HCT116 (cell line): ENCODE data around the gene LIX1.

ENCODE experiments used
- CTCF ChIP-seq, 3 experiments: fragments of 200-600 bp in 1 of 3; sonication (generic) in 1 of 3; IDR thresholded peaks in 2 of 3; conservative IDR thresholded peaks in 1 of 3; 2 replicates each; pipeline ENCODE4 v1.5.1; 2012 to 2017; ENCODE audit warnings: low read depth in 2 of 3, low read length in 2 of 3, antibody characterized with exemption in 1 of 3, borderline replicate concordance in 1 of 3, control low read depth in 1 of 3, mild to moderate bottlenecking in 1 of 3, mixed read lengths in 1 of 3, mixed run types in 1 of 3, moderate library complexity in 1 of 3; ENCODE audit not compliant: insufficient read depth in 1 of 3
- EGR1 ChIP-seq: IDR thresholded peaks from 2 replicates; pipeline ENCODE4 v1.6.1; 2012; ENCODE audit warnings: low read depth
- EZH2 ChIP-seq: fragments of 200-600 bp; sonication (generic); IDR thresholded peaks from 2 replicates; pipeline ENCODE4 v1.6.1; 2017; ENCODE audit warnings: antibody characterized with exemption, mixed run types
- EZH2phosphoT487 ChIP-seq: fragments of 200-600 bp; IDR thresholded peaks from 2 replicates; pipeline ENCODE4 v1.6.1; 2018; ENCODE audit warnings: antibody characterized with exemption, borderline replicate concordance
- MAX ChIP-seq: IDR thresholded peaks from 2 replicates; pipeline ENCODE4 v1.6.1; 2012
- POLR2A ChIP-seq: IDR thresholded peaks from 2 replicates; pipeline ENCODE4 v1.7.0; 2011; ENCODE audit warnings: borderline replicate concordance; ENCODE audit not compliant: insufficient read depth, insufficient read length; ENCODE audit errors: extremely low read depth
- POLR2AphosphoS5 ChIP-seq: IDR thresholded peaks from 2 replicates; pipeline ENCODE4 v1.6.1; 2011; ENCODE audit warnings: mild to moderate bottlenecking, low read depth, low read length, moderate library complexity
- SIN3A ChIP-seq: IDR thresholded peaks from 2 replicates; pipeline ENCODE4 v1.6.1; 2012; ENCODE audit warnings: low read depth
- SP1 ChIP-seq: IDR thresholded peaks from 2 replicates; pipeline ENCODE4 v1.6.1; 2012; ENCODE audit warnings: low read depth
- TCF7L2 ChIP-seq: IDR thresholded peaks from 2 replicates; pipeline ENCODE4 v1.7.0; 2011; ENCODE audit warnings: borderline replicate concordance, inconsistent platforms; ENCODE audit not compliant: insufficient read depth, insufficient read length; ENCODE audit errors: extremely low read depth
- YY1 ChIP-seq: IDR thresholded peaks from 2 replicates; pipeline ENCODE4 v1.6.1; 2011; ENCODE audit warnings: low read length, low read depth, moderate library complexity, mild to moderate bottlenecking; ENCODE audit not compliant: insufficient replicate concordance; ENCODE audit errors: extremely low read depth
- ZNF274 ChIP-seq: fragments of 200-500 bp; sonication (Bioruptor generic); IDR thresholded peaks from 2 replicates; pipeline ENCODE4 v1.6.1; 2014; ENCODE audit warnings: mild to moderate bottlenecking, low read depth, low read length, inconsistent platforms
- TF ChIP-seq, protein P1 (sequence below): IDR thresholded peaks from 2 replicates; pipeline ENCODE4 v1.6.1; 2012; ENCODE audit warnings: low read depth
- TF ChIP-seq, protein P2 (sequence below): IDR thresholded peaks from 2 replicates; pipeline ENCODE4 v1.6.1; 2012

DNA sequence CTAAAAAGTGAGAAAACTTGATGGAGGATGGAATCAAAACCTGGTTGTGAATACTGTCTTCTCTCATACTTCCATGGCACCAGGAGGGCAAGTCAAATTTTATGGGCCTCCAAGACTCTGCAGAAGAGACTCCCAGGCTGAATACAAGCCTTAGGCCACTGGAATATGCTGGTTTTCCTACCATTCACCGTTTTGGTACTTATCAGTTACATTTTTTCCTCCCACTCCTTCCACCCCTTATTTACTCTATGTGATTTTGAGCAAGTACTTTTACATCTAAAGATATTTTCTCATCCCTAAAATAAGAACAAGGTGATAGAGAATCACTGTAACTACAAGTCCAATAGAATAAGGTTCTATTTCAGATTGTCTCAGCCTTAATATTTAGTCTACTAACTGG, 8.0 kb upstream of the LIX1 start:
- TF ChIP-seq POLR2A (no peak), CTCF (IDR thresholded peaks at IDR 0.05 in 2 of 3, conservative IDR thresholded peaks at IDR 0.05 in 1 of 3; ENCODE audit: borderline replicate concordance in 1 of 3, insufficient read depth in 1 of 3, low read depth in 2 of 3, low read length in 2 of 3) (no peak), SP1 (no peak), EZH2phosphoT487 (no peak), POLR2AphosphoS5 (no peak), SIN3A (no peak), TCF7L2 (no peak), EZH2 (no peak), MAX (no peak), EGR1 (no peak), ZNF274 (no peak), YY1 (no peak)
- TF ChIP-seq, protein P1, sequence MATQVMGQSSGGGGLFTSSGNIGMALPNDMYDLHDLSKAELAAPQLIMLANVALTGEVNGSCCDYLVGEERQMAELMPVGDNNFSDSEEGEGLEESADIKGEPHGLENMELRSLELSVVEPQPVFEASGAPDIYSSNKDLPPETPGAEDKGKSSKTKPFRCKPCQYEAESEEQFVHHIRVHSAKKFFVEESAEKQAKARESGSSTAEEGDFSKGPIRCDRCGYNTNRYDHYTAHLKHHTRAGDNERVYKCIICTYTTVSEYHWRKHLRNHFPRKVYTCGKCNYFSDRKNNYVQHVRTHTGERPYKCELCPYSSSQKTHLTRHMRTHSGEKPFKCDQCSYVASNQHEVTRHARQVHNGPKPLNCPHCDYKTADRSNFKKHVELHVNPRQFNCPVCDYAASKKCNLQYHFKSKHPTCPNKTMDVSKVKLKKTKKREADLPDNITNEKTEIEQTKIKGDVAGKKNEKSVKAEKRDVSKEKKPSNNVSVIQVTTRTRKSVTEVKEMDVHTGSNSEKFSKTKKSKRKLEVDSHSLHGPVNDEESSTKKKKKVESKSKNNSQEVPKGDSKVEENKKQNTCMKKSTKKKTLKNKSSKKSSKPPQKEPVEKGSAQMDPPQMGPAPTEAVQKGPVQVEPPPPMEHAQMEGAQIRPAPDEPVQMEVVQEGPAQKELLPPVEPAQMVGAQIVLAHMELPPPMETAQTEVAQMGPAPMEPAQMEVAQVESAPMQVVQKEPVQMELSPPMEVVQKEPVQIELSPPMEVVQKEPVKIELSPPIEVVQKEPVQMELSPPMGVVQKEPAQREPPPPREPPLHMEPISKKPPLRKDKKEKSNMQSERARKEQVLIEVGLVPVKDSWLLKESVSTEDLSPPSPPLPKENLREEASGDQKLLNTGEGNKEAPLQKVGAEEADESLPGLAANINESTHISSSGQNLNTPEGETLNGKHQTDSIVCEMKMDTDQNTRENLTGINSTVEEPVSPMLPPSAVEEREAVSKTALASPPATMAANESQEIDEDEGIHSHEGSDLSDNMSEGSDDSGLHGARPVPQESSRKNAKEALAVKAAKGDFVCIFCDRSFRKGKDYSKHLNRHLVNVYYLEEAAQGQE: no peak
- TF ChIP-seq, protein P2, sequence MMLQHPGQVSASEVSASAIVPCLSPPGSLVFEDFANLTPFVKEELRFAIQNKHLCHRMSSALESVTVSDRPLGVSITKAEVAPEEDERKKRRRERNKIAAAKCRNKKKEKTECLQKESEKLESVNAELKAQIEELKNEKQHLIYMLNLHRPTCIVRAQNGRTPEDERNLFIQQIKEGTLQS: no peak
